NOMO-1 (cell line): ENCODE results near the gene FAM47C.
"Not testable (repeated sequence)": the region's sequence is repeated elsewhere in the genome, so short reads cannot be mapped to it uniquely, and the experiment has no call there.

Source experiments
- DNase-seq, 2 experiments: peaks; one replicate each; lab custom pipeline; 2025; ENCODE audit not compliant: unreplicated experiment in 2 of 2; lab: John Stamatoyannopoulos, UW

FAM47C gene

GRCh38 chrX:37008182-37008581, at the start of gene FAM47C:
Gene FAM47C (plus strand): TSS chrX:37008366. CDS start chrX:37008411, 45 bp downstream.
- not testable (repeated sequence) for DNase-seq

DNA sequence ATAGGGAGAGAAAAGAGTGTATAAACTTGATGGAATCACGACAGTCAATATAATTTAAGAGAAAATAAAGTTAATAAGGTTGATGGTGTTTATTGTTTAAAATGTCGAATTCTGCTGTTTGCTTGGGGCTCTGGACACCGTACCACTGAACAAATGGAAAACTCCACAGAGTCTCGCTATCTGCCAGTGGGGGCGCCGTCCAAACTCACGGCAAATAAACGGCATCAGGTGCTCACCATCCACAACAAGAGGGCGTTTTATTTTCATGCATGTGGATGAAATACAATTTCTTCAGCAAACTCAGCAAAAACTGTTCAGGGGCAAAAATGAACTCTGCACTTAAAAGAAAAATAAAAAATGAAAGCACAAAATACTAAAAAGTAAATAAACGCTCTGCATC, 46.6 kb upstream of the FAM47C start:
- DNase-seq: no peak

DNA sequence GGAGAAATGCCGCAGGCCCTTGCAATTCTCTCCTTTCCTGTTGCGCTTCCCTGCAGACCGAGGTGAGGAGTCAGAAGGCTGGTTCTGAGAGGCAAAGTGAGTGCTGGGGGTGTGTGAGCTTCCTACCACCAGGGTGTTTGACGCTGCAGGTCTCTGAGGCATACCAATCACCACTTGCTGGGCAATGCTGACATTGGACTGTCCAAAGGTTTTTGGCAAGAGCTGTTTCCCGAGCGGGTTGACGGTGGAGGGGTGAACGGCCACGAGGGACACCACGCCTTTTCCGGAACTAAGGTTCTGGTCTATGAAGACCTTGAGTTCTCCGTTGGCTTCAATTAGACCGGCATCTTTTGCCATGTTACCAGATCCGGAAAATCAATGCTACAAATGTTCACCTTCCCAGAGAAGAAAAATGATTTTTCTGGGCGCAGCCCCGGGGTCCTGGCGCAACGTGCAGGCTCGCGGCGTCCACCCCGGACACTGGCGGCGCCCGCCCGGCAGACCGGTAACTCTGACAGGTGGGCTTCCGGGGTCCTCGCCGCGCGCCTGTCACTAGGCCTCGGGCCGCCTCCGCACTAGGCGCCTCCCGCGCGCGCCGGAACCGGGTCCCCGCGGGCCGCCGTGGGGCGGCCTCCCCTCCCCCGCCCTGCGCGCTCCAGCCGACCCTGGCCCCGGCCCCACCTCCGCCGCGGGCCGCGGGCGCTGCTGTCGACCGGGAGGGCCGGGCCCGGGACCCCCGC, 44.9 kb upstream of the FAM47C start:
- DNase-seq: no peak

DNA sequence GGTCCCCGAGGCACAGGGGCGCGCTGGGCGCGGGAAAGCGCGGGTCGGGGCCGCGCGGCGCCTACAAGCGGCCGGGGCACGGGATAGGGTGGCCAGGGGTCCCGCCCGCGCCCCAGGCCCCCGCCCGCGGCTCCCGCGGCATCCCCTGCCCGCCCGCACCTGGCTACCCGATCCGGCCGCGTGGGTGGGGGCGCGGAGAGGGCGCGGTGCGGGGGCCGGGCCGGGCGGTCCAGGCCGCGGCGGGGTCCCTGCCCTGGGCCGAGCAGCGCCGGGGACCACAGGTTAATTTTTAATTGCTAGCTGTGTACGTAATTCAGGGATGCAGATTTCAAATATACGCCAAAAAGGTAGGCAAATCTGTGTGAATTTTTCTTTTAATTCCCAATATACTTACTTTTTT, 44.3 kb upstream of the FAM47C start:
- no peak for DNase-seq

GRCh38 chrX:36973575-36973974, 34.6 kb upstream of the FAM47C start:
- DNase-seq: no peak

- no peak for DNase-seq
These were observed 33.3 kb upstream of the FAM47C start for GRCh38 chrX:36974911-36975310.

GRCh38 chrX:36978886-36979285, 29.3 kb upstream of the FAM47C start:
- no peak for DNase-seq

GRCh38 chrX:36983831-36984230, 24.3 kb upstream of the FAM47C start:
- DNase-seq: no peak

- peak in 1 of 2 experiments; percentile 32 for DNase-seq
These were observed 22.6 kb upstream of the FAM47C start for GRCh38 chrX:36985416-36986209.

- DNase-seq: no peak
These were observed 21.9 kb upstream of the FAM47C start for GRCh38 chrX:36986231-36986630.

GRCh38 chrX:36987212-36987611, 21.0 kb upstream of the FAM47C start:
- DNase-seq: not testable (repeated sequence)

- no peak for DNase-seq
These were observed 8.0 kb upstream of the FAM47C start for GRCh38 chrX:37000140-37000539.

DNA sequence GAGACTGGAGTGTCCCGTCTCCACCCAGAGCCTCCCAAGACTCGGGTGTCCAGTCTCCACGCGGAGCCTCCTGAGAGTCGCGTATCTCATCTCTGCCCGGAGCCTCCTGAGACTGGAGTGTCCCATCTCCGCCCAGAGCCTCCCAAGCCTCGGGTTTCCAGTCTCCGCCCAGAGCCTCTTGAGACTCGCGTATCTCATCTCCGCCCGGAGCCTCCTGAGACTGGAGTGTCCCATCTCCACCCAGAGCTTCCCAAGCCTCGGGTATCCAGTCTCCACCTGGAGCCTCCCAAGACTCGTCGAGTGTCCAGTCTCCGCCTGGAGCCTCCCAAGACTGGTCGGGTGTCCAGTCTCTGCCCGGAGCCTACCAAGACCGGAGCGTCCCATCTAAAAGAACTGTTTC, 2.3 kb downstream of the FAM47C start:
- DNase-seq: no peak

GRCh38 chrX:37034260-37034659, 26.1 kb downstream of the FAM47C start:
- not testable (repeated sequence) for DNase-seq

GRCh38 chrX:37036674-37037220, 28.6 kb downstream of the FAM47C start:
- not testable (repeated sequence) for DNase-seq

- not testable (repeated sequence) for DNase-seq
These were observed 30.6 kb downstream of the FAM47C start for GRCh38 chrX:37038814-37039213.

DNA sequence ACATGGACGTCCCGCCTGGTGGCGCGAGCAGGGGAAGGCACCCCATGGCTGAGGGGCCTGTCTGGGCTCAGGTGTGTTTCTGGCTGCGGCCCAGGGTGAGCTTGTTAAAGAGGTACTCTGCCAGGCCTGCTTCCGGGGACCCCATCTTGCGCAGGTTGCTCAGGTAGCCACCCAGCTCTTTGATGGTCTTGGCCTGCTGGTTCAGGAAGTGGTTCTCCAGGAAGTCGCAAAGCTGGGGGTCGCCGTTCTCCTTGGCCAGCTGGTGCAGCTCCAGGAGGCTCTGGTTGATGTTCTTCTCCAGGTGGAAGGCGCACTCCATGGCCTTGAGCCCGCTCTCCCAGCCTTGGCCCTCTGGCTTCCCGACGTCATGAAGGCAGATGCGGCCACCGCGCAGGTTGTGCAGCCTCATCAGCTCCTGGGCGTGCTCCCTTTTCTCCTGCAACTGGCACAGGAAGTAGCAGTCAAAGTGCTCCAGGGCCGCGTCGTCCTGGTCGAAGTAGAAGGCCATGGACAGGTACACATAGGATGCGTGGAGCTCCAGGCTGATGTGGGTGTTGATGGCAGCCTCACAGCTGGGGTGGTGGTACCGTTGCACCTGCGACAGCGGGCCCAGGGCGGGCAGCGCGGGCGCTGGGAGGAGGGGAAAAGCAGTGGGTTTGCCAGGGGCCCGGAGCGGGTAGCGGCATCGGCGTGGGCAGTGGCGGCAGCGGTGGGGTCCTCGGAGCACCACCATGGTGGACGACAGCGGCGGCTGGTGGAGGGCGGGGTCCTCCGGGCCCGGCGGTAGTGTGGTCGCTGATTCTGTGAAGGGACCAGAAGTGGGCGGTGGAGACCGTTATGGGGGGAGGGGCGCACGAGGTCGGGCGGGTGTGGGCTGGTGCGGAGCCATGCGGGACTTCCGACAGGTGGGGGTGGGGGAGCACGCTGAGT, 35.1 kb downstream of the FAM47C start:
- not testable (repeated sequence) for DNase-seq

- DNase-seq: no peak
These were observed 39.6 kb downstream of the FAM47C start for GRCh38 chrX:37047776-37048175.

DNA sequence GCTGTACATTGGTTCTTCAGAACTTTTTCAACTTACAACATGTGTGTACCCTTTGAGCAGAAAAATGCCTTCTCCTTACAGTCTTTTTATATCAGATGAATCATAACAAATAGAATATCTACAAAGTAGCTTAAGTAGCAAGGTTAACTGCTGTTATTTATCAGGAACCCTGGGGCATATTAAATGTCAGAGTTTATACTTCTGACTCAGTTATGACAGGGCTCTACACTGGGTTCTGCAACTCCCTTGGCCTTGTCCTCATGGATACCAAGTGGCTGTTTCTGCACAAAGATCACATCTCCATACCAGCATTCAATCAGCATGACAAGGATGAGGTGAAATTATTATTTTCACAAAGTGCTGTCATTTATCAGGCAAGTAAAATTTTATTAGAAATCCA, 49.4 kb downstream of the FAM47C start:
- DNase-seq: not testable (repeated sequence)

GRCh38 chrX:37060999-37061398, 52.8 kb downstream of the FAM47C start:
- peak in 1 of 2 experiments; percentile 56 for DNase-seq
